ENCODE measurements around the gene THAP7.
"Not testable (repeated sequence)": the region's sequence is repeated elsewhere in the genome, so short reads cannot be mapped to it uniquely, and the experiment has no call there.

THAP7 gene

GRCh38 chr22:21013657-21014201, 11.8 kb upstream of the THAP7 start:
- DNase-seq (ENCODE audit: insufficient read length, low spot score) (no peak), FAIRE-seq (no peak)

GRCh38 chr22:21012446-21013407, 10.8 kb upstream of the THAP7 start:
- no peak for FAIRE-seq
- DNase-seq (ENCODE audit: insufficient read length, low spot score), result no peak

GRCh38 chr22:21010426-21011113, 8.7 kb upstream of the THAP7 start:
- no peak for DNase-seq (ENCODE audit: insufficient read length, low spot score)
- FAIRE-seq, result no peak

- FAIRE-seq (no peak), DNase-seq (ENCODE audit: insufficient read length, low spot score) (no peak)
Observed at GRCh38 chr22:21009638-21010425, 7.9 kb upstream of the THAP7 start.

GRCh38 chr22:21009208-21009607, 7.3 kb upstream of the THAP7 start:
- DNase-seq (ENCODE audit: insufficient read length, low spot score); FAIRE-seq: not testable (repeated sequence)

GRCh38 chr22:21003782-21004181, 1.9 kb upstream of the THAP7 start:
- DNase-seq (ENCODE audit: insufficient read length, low spot score) (no peak), FAIRE-seq (no peak)

GRCh38 chr22:21000987-21001600, 824 bp downstream of the THAP7 start:
- no peak for FAIRE-seq
- DNase-seq (ENCODE audit: insufficient read length, low spot score), result no peak

- DNase-seq (ENCODE audit: insufficient read length, low spot score) (no peak), FAIRE-seq (no peak)
Observed at GRCh38 chr22:21000207-21000986, 1.5 kb downstream of the THAP7 start.

- FAIRE-seq, result no peak
Observed at GRCh38 chr22:20999350-21000206, 2.3 kb downstream of the THAP7 start.

GRCh38 chr22:20998411-20999336, 3.2 kb downstream of the THAP7 start:
- DNase-seq (ENCODE audit: insufficient read length, low spot score), result no peak
- no peak for FAIRE-seq

More at GRCh38 chr22:20999350-21000206, 2.3 kb downstream of the THAP7 start:
- DNase-seq (ENCODE audit: insufficient read length, low spot score), result no peak

GRCh38 chr22:20997536-20998257, 4.2 kb downstream of the THAP7 start:
- FAIRE-seq (no peak), DNase-seq (ENCODE audit: insufficient read length, low spot score) (no peak)

GRCh38 chr22:20996598-20997535, 5.1 kb downstream of the THAP7 start:
- FAIRE-seq (no peak), DNase-seq (ENCODE audit: insufficient read length, low spot score) (no peak)

GRCh38 chr22:20996031-20996410, 5.9 kb downstream of the THAP7 start:
- DNase-seq (ENCODE audit: insufficient read length, low spot score) (no peak), FAIRE-seq (no peak)

GRCh38 chr22:20995329-20996030, 6.4 kb downstream of the THAP7 start:
- FAIRE-seq (no peak), DNase-seq (ENCODE audit: insufficient read length, low spot score) (no peak)

GRCh38 chr22:20994902-20995241, 7.0 kb downstream of the THAP7 start:
- DNase-seq (ENCODE audit: insufficient read length, low spot score) (no peak), FAIRE-seq (no peak)

Data from HTR-8/SVneo (cell line).